Endothelial cell of umbilical vein (primary cell): ENCODE results near the gene GUCA2B. TPM values are rescaled to one million over a fixed set of nuclear protein-coding genes. Genes with fewer than 3 reads are reported as not detected.

Experiments
- BruUV-seq: library from RNA; stranded (reverse); fragments of 400-500 nt; replicated peaks from 2 replicates; lab custom pipeline; 2021; lab: Mats Ljungman, UMichigan
- CTCF ChIA-PET: fragments of 300-600, 350-600 bp; sonication (Branson Sonifier 250); formaldehyde crosslinking; loops from one replicate; lab custom pipeline; 2021; ENCODE audit warnings: antibody characterized with exemption, inconsistent platforms; lab: Charles Lee
- POLR2A ChIA-PET: fragments of 300-600, 350-600 bp; sonication (Branson Sonifier 250); formaldehyde crosslinking; loops from one replicate; lab custom pipeline; 2021; ENCODE audit warnings: antibody characterized with exemption, inconsistent platforms; lab: Charles Lee
- DNase-seq: peaks from one replicate; pipeline ENCODE4 v3.0.0-alpha.2; 2011; ENCODE audit warnings: low read depth, low spot score
- FAIRE-seq: peaks from 2 replicates; lab custom pipeline; 2011; peaks lifted over from hg19 to GRCh38; lab: Jason Lieb, UNC
- H2AFZ ChIP-seq: 2 replicates; pipeline ENCODE4 v1.6.0; 2012; ENCODE audit warnings: low read depth, low read length, control low read depth, inconsistent platforms
- H3K27ac ChIP-seq: 2 replicates; pipeline ENCODE4 v1.5.1; 2011; ENCODE audit warnings: low read depth, mild to moderate bottlenecking, control low read depth, low read length, moderate library complexity; ENCODE audit not compliant: insufficient read depth
- H3K27me3 ChIP-seq, 2 experiments: 2 replicates each; pipeline versions ENCODE4 v1.6.0 to v1.6.1; 2011; ENCODE audit warnings: low read length in 2 of 2, mixed read lengths in 1 of 2; ENCODE audit not compliant: control insufficient read depth in 2 of 2, insufficient read depth in 2 of 2
- H3K36me3 ChIP-seq, 2 experiments: 2 replicates in 1 of 2; 3 replicates in 1 of 2; pipeline ENCODE4 v1.5.1; 2011; ENCODE audit warnings: low read length in 2 of 2, mild to moderate bottlenecking in 1 of 2, moderate library complexity in 1 of 2; ENCODE audit not compliant: control insufficient read depth in 2 of 2, insufficient read depth in 2 of 2; ENCODE audit errors: extremely low read depth in 1 of 2
- H3K4me1 ChIP-seq: 3 replicates; pipeline ENCODE4 v1.5.1; 2011; ENCODE audit warnings: mild to moderate bottlenecking, low read length; ENCODE audit not compliant: control insufficient read depth, insufficient read depth; ENCODE audit errors: extremely low read depth
- H3K4me2 ChIP-seq: 2 replicates; pipeline ENCODE4 v1.6.1; 2011; ENCODE audit warnings: low read length, control low read depth, mixed read lengths; ENCODE audit not compliant: insufficient read depth
- H3K4me3 ChIP-seq, 3 experiments: fragments of 200-600 bp in 1 of 3; sonication (generic), shearing (Covaris generic) in 1 of 3; replicated peaks in 1 of 3; 2 replicates each; pipeline ENCODE4 v1.5.1; 2011 to 2016; ENCODE audit warnings: control low read depth in 3 of 3, low read length in 3 of 3, mild to moderate bottlenecking in 2 of 3, inconsistent platforms in 1 of 3, low read depth in 1 of 3, moderate library complexity in 1 of 3; ENCODE audit not compliant: insufficient read depth in 1 of 3
- H3K79me2 ChIP-seq: 2 replicates; pipeline ENCODE4 v1.6.0; 2012; ENCODE audit warnings: low read length, inconsistent platforms; ENCODE audit not compliant: control insufficient read depth, insufficient read depth
- H3K9ac ChIP-seq: replicated peaks from 2 replicates; pipeline ENCODE3; 2011; ENCODE audit warnings: low read length, control low read depth; ENCODE audit not compliant: insufficient read depth; ENCODE audit errors: extremely low read depth
- H3K9me1 ChIP-seq: replicated peaks from 3 replicates; pipeline ENCODE4 v1.6.0; 2011; ENCODE audit warnings: mild to moderate bottlenecking, low read length; ENCODE audit not compliant: control insufficient read depth, insufficient read depth; ENCODE audit errors: extremely low read depth
- H3K9me3 ChIP-seq: replicated peaks from 2 replicates; pipeline ENCODE4 v1.5.1; 2012; ENCODE audit warnings: low read length, inconsistent platforms; ENCODE audit not compliant: control insufficient read depth, insufficient read depth
- H4K20me1 ChIP-seq: replicated peaks from 2 replicates; pipeline ENCODE3; 2011; ENCODE audit warnings: mild to moderate bottlenecking, low read length; ENCODE audit not compliant: control insufficient read depth, insufficient read depth; ENCODE audit errors: extremely low read depth
- CTCF ChIP-seq, 2 donors: IDR thresholded peaks; 1 replicate in 1 of 2; 2 replicates in 1 of 2; pipeline ENCODE4 v1.5.1; 2011; ENCODE audit warnings: low read length in 2 of 2, mild to moderate bottlenecking in 2 of 2, moderate library complexity in 2 of 2, control low read depth in 1 of 2, inconsistent platforms in 1 of 2, low read depth in 1 of 2; ENCODE audit not compliant: insufficient read depth in 1 of 2; ENCODE audit errors: extremely low read depth in 1 of 2
- EZH2 ChIP-seq: IDR thresholded peaks from 2 replicates; pipeline ENCODE4 v1.6.1; 2012; ENCODE audit warnings: borderline replicate concordance, low read depth, mild to moderate bottlenecking, moderate library complexity, low read length, inconsistent platforms; ENCODE audit not compliant: severe bottlenecking
- FOS ChIP-seq: IDR thresholded peaks from 2 replicates; pipeline ENCODE4 v1.6.1; 2011; ENCODE audit warnings: mild to moderate bottlenecking, low read length, moderate library complexity, borderline replicate concordance; ENCODE audit not compliant: insufficient read depth
- GATA2 ChIP-seq: IDR thresholded peaks from 2 replicates; pipeline ENCODE4 v1.7.0; 2011; ENCODE audit warnings: low read depth, mild to moderate bottlenecking, moderate library complexity, mixed read lengths, low read length; ENCODE audit not compliant: insufficient read length, insufficient read depth
- JUN ChIP-seq: IDR thresholded peaks from 2 replicates; pipeline ENCODE4 v1.6.1; 2011; ENCODE audit warnings: borderline replicate concordance, low read depth; ENCODE audit not compliant: insufficient read length, insufficient read depth
- MAX ChIP-seq: IDR thresholded peaks from 2 replicates; pipeline ENCODE4 v1.6.1; 2011; ENCODE audit not compliant: insufficient read depth, insufficient read length
- MYC ChIP-seq: IDR thresholded peaks from one replicate; pipeline ENCODE4 v1.6.1; 2011; ENCODE audit warnings: mild to moderate bottlenecking, low read depth, low read length
- POLR2A ChIP-seq: IDR thresholded peaks from 2 replicates; pipeline ENCODE4 v1.6.1; 2012; ENCODE audit warnings: low read depth, mild to moderate bottlenecking, control low read depth, low read length
- POLR2AphosphoS5 ChIP-seq: IDR thresholded peaks from 2 replicates; pipeline ENCODE4 v1.6.1; 2012; ENCODE audit warnings: low read depth, mild to moderate bottlenecking, control low read depth, low read length, moderate library complexity; ENCODE audit not compliant: insufficient read depth
- dilution Hi-C: fragments of 300-500 bp; cut with MboI; formaldehyde crosslinking; loops from one replicate; pipeline ENCODE4 v1.15.0; 2019; ENCODE audit warnings: low sequenced_read_pairs; ENCODE audit not compliant: extremely low pct_ligation_motif_present
- intact Hi-C: fragments of 100-400 bp; cut with micrococcal nuclease; formaldehyde crosslinking; loops from one replicate; pipeline ENCODE4 v1.10.0; 2022
- polyA plus RNA-seq, 4 experiments: library from polyadenylated mRNA; depleted of rRNA in 3 of 4; stranded (reverse) in 3 of 4; unstranded in 1 of 4; fragments of >200 nt; gene quantifications; 2 replicates each; pipeline versions ENCODE4 v1.2.1 to v1.2.3, GENCODE V29; 2011 to 2012; ENCODE audit warnings: missing spikeins in 1 of 4
- total RNA-seq: library from RNA; stranded (reverse); gene quantifications from 2 replicates; pipeline ENCODE4 v1.2.3, GENCODE V29; 2021

GUCA2B gene
- total and polyA plus RNA-seq, 2 donors (not counting 3 experiments of a cell fraction or from before 2014, with no cell fraction given) = not detected

GRCh38 chr1:42135426-42135825, 17.8 kb upstream of the GUCA2B start:
- Histone ChIP-seq H2AFZ (no peak overlapping the region), H3K4me3 (no peak overlapping the region), H3K36me3 (no peaks in the 10 kb centered on the region), H3K4me1 (no peaks in the 10 kb centered on the region), H3K79me2 (no peaks in the 10 kb centered on the region), H3K27ac (no peak overlapping the region), H3K9me1 (no peaks in the 10 kb centered on the region), H4K20me1 (no peaks in the 10 kb centered on the region), H3K27me3 (peaks cover 0 to 3% of the 10 kb centered on the region in 2 experiments), H3K9ac (no peak overlapping the region), H3K4me2 (no peak overlapping the region), H3K9me3 (no peaks in the 10 kb centered on the region)
- FAIRE-seq (no peak), DNase-seq (no peak)
- dilution Hi-C loops = no loop called here
- BruUV-seq = no TSS peak
- intact Hi-C loops = no loop called here
- ChIA-PET POLR2A (no interaction called here), CTCF (no interaction called here)
- TF ChIP-seq JUN (no peak), POLR2A (no peak), EZH2 (no peak), POLR2AphosphoS5 (no peak), CTCF (IDR thresholded peaks at IDR 0.05; ENCODE audit: extremely low read depth in 1 of 2, insufficient read depth in 1 of 2, low read depth in 1 of 2, low read length in 2 of 2) (no peak), MAX (no peak), FOS (no peak), MYC (no peak), GATA2 (no peak)
